ENCODE data around the gene KRTAP6-3. TPM values are rescaled to one million over a fixed set of nuclear protein-coding genes. Genes with fewer than 3 reads are reported as not detected.

The KRTAP6-3 gene, protein sequence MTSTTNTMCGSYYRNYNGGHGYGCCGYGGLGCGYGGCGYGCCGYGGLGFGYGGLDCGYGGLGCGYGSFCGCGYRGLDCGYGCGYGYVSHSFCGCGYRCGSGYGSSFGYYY
- total RNA-seq = not detected

DNA sequence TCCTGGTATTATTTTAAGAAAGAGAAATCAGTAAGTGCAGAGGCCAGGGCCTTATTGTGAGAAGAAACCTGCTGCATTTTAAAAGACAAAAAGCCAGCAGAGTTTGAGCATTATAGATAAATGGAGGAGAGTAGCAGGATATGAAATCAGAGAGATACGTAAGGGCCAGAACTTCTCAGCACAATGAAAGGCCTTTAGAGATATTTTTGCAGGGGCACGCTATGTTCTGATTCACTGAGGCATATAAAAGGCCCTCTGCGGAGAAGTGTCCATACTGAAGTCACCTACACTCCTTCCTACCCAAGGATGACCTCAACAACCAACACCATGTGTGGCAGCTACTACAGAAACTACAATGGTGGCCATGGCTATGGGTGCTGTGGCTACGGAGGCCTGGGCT is at the start of gene KRTAP6-3:
KRTAP6-3 (plus strand) TSS at position 301 of the 400 bp plus-strand sequence; CDS start at position 307, 6 bp downstream.
- H3K4me3 ChIP-seq = no peak within 1 kb of the TSS
- TF ChIP-seq, protein P1, sequence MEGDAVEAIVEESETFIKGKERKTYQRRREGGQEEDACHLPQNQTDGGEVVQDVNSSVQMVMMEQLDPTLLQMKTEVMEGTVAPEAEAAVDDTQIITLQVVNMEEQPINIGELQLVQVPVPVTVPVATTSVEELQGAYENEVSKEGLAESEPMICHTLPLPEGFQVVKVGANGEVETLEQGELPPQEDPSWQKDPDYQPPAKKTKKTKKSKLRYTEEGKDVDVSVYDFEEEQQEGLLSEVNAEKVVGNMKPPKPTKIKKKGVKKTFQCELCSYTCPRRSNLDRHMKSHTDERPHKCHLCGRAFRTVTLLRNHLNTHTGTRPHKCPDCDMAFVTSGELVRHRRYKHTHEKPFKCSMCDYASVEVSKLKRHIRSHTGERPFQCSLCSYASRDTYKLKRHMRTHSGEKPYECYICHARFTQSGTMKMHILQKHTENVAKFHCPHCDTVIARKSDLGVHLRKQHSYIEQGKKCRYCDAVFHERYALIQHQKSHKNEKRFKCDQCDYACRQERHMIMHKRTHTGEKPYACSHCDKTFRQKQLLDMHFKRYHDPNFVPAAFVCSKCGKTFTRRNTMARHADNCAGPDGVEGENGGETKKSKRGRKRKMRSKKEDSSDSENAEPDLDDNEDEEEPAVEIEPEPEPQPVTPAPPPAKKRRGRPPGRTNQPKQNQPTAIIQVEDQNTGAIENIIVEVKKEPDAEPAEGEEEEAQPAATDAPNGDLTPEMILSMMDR (IDR thresholded peaks at IDR 0.05) = no peak
- no peak for TF ChIP-seq POLR2A (IDR thresholded peaks at IDR 0.05)
- no peak for DNase-seq

DNA sequence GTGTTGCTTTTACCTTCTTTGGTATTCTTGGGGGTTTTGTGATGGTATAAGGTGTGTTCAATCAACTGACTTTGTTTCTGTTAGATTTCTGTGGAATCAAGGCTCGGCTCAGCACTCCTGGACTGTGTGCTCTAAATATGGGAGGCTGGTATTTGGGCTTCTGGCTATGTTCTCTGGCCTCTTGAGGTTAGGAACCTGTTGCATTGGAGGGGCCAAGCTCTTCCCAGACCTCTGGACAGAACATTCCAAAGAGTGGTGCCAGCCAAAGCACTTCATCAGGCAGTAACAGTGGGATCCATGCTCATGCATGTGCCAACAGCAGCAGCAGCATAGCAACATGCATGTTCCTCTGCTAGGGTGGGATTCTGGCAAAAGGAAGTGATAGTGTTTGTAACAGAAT is 39.5 kb upstream of the KRTAP6-3 start:
- Histone ChIP-seq H3K9me3 (peaks cover 0 to 5% (median 0%) of the 10 kb centered on the region in 3 donors), H3K4me1 (no peaks in the 10 kb centered on the region), H3K27ac (no peak overlapping the region), H3K27me3 (no peaks in the 10 kb centered on the region), H3K4me3 (no peak overlapping the region), H3K36me3 (no peaks in the 10 kb centered on the region)
- intact Hi-C loops (cut with DNase I) = no loop called here
- 43% methylated on average over 1 of the region's 1 CpG; no CpG with 5 or more reads in 1 of the 2 donors for WGBS, 2 donors
- no peak for TF ChIP-seq POLR2A (IDR thresholded peaks at IDR 0.05)
- TF ChIP-seq, protein P1 (IDR thresholded peaks at IDR 0.05) = no peak
- no peak for DNase-seq

More for the DNA sequence above, at the start of gene KRTAP6-3:
- H3K27ac ChIP-seq = no peak within 1 kb of the TSS
- H3K36me3 ChIP-seq = no peaks in the 10 kb centered on the region
- no peaks in the 10 kb centered on the region for H3K27me3 ChIP-seq
- intact Hi-C loops (cut with DNase I) = no loop called here
- 83 to 86% methylated on average over 3 of the region's 4 CpGs for WGBS, 2 donors
- no peaks in the 10 kb centered on the region for H3K9me3 ChIP-seq
- H3K4me1 ChIP-seq = no peaks in the 10 kb centered on the region

DNA sequence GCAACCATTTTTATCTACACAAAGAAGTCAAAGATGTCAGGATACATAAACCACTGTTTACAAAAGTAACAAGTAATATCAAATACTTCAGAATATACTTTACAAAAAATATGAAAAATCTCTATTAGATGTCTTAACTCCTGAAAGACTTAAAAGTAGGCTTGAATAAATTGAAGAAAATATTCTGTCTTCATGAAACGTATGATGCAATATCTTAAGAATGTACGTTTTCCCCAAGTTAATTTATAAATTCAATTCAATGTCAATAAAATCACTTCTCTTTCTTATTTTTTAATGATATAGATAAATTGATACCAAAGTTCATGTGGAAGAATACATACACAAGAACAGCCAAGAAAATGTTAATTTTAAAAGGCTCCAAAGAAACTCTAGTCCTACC is 37.1 kb upstream of the KRTAP6-3 start:
- TF ChIP-seq, protein P1 (IDR thresholded peaks at IDR 0.05) = no peak
- no peak for TF ChIP-seq POLR2A (IDR thresholded peaks at IDR 0.05)
- Histone ChIP-seq H3K4me3 (no peak overlapping the region), H3K36me3 (no peaks in the 10 kb centered on the region), H3K4me1 (no peaks in the 10 kb centered on the region), H3K27me3 (no peaks in the 10 kb centered on the region), H3K9me3 (peaks cover 0 to 5% (median 0%) of the 10 kb centered on the region in 3 donors), H3K27ac (no peak overlapping the region)
- 77 to 79% methylated on average over 2 of the region's 2 CpGs for WGBS, 2 donors
- intact Hi-C loops (cut with DNase I) = no loop called here
- no peak for DNase-seq

DNA sequence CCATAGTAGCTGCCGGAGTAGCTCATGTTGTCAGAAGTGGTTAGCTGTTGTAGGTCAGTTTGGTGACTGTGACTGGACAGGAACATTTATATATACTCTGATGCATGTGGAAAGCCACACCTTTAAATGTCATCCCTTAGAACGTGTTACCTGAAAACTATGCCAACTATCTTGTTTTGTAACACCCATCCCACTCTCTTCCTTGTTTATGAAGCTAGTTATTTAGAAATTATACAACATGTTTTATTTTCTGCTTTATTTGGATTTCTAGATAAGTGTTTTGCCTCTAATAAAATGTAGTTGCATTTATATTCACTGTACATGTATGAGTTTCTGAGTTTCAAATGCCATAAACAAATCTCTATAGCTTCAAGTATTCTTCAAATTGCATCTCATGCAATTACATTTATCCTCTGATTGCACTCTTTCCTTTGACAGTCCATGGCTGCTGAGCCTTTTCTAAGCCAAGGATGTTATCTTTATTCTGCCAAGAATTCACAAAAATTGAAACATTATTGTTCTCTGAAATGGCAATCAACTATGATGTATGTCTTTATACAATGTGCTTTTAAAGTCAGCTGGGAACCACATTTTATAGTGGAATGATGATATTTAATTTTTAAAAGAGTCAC is 30.9 kb upstream of the KRTAP6-3 start, which contains the start of gene KRTAP19-7:
KRTAP19-7 (minus strand) TSS at position 51 of the 632 bp plus-strand sequence; CDS start at position 26, 25 bp downstream.
- Histone ChIP-seq H3K4me3 (no peak within 1 kb of the TSS), H3K27ac (no peak within 1 kb of the TSS), H3K36me3 (no peaks in the 10 kb centered on the region), H3K9me3 (no peaks in the 10 kb centered on the region), H3K27me3 (no peaks in the 10 kb centered on the region), H3K4me1 (no peaks in the 10 kb centered on the region)
- no peak for TF ChIP-seq POLR2A (IDR thresholded peaks at IDR 0.05)
- TF ChIP-seq, protein P1 (IDR thresholded peaks at IDR 0.05) = no peak
- no peak for DNase-seq
- intact Hi-C loops (cut with DNase I) = no loop called here
- 74 to 82% methylated on average over 1 to 2 of the region's 2 CpGs for WGBS, 2 donors

DNA sequence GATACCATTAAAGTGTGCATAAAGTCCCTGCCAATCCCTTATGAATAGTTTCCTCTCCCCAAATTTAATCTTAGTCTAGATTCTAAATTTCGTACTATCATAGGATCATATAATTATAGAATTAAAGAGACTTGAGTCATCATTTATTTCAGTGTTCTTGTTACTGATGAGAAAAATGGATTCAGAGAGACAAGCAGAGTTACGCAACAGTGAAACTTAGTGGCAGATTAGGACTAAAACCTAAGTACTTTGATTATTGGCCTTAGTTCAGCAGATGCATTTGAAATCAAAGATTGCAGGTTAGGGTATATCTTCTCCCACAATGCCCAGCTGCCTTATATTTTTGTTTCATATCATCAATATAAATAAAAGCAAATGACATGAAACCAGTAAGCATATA is 30.3 kb upstream of the KRTAP6-3 start:
- H3K9me3 ChIP-seq = no peaks in the 10 kb centered on the region
- no peak overlapping the region for H3K27ac ChIP-seq
- TF ChIP-seq, protein P1 (IDR thresholded peaks at IDR 0.05) = no peak
- TF ChIP-seq POLR2A (IDR thresholded peaks at IDR 0.05) = no peak
- no peak for DNase-seq
- WGBS, 2 donors = 72 to 89% methylated on average over 2 of the region's 2 CpGs
- H3K36me3 ChIP-seq = no peaks in the 10 kb centered on the region
- no peaks in the 10 kb centered on the region for H3K4me1 ChIP-seq
- intact Hi-C loops (cut with DNase I) = no loop called here
- no peak overlapping the region for H3K4me3 ChIP-seq
- H3K27me3 ChIP-seq = no peaks in the 10 kb centered on the region

Measured in esophagus squamous epithelium (tissue), 5 donors.